ENCODE data around the gene ZNF784. TPM values are rescaled to one million over a fixed set of nuclear protein-coding genes. Genes with fewer than 3 reads are reported as not detected.

The ZNF784 gene
- total and polyA plus RNA-seq, 9 of the 15 experiments (the other 6 are each of a cell fraction or from before 2014, with no cell fraction given): 0.14 to 6.1 (median 2.1) TPM

DNA sequence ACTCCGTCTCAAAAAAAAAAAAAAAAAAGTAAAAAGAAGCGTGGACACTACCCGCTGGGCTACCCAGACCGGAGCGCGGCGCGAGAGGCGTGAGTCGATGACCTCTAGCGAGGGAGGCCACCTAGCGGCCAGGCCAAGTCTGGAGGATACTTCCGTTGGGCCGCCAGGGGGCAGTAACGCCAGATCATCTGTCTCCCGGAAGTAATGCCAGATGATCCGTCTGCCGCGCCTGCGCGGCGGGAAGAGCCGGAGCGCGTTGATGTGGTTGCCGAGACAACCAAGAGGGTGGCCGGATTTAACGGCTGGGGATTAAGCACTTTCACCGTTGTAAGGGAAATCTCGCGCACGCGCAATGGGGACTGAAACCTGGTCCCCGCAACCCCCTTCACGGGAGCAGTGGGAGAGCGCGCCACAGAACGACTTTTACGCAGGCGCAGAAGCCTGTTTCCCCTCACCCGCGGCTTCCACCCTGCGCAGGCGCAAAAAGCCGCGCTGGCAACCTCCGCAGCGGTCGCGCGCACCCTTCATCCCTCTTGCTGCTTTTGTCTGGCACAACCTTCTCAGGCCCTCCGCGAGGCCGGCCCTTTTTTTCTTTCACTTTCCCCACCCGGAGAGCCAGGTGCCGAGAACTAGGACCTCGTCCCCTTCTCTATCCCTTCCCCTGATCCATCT lies 29.4 kb upstream of the ZNF784 start (continued):
- TF ChIP-seq CCNT2 (IDR thresholded peaks at IDR 0.05; ENCODE audit: borderline replicate concordance, extremely low read depth, insufficient read length, low read depth, low read length) (peak; percentile 35), ZKSCAN8 (CRISPR knock-in tag; IDR thresholded peaks at IDR 0.05) (no peak), ZNF311 (CRISPR knock-in tag; IDR thresholded peaks at IDR 0.05) (no peak), HCFC1 (IDR thresholded peaks at IDR 0.05; ENCODE audit: low read depth, low read length) (peak; percentile 82), RAD21 (CRISPR knock-in tag; conservative IDR thresholded peaks at IDR 0.05 in 1 of 2, IDR thresholded peaks at IDR 0.05 in 1 of 2) (peak; percentile 59 to 75), HNRNPL (IDR thresholded peaks at IDR 0.05; ENCODE audit: low read depth, low read length) (no peak), SLC30A9 (CRISPR knock-in tag; IDR thresholded peaks at IDR 0.05) (no peak), PPARD (CRISPR knock-in tag; IDR thresholded peaks at IDR 0.05) (no peak), TCF7 (IDR thresholded peaks at IDR 0.05; ENCODE audit: borderline replicate concordance) (no peak; the same call in 1 of the 2 replicates), HNRNPUL1 (IDR thresholded peaks at IDR 0.05; ENCODE audit: low read length) (no peak), MEIS2 (IDR thresholded peaks at IDR 0.05; ENCODE audit: partially characterized antibody) (peak; percentile 92), SIRT6 (IDR thresholded peaks at IDR 0.05; ENCODE audit: low read depth, low read length) (no peak), ZKSCAN3 (CRISPR knock-in tag; IDR thresholded peaks at IDR 0.05) (no peak), SNIP1 (IDR thresholded peaks at IDR 0.05; ENCODE audit: low read depth) (no peak), RFX7 (CRISPR knock-in tag; IDR thresholded peaks at IDR 0.05) (no peak)
- TF ChIP-seq, protein P1, sequence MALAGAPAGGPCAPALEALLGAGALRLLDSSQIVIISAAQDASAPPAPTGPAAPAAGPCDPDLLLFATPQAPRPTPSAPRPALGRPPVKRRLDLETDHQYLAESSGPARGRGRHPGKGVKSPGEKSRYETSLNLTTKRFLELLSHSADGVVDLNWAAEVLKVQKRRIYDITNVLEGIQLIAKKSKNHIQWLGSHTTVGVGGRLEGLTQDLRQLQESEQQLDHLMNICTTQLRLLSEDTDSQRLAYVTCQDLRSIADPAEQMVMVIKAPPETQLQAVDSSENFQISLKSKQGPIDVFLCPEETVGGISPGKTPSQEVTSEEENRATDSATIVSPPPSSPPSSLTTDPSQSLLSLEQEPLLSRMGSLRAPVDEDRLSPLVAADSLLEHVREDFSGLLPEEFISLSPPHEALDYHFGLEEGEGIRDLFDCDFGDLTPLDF (CRISPR knock-in tag; IDR thresholded peaks at IDR 0.05): 0 out of 2 replicates have a peak, but pooled peaks have one; percentile 69
- TF ChIP-seq, protein P2, sequence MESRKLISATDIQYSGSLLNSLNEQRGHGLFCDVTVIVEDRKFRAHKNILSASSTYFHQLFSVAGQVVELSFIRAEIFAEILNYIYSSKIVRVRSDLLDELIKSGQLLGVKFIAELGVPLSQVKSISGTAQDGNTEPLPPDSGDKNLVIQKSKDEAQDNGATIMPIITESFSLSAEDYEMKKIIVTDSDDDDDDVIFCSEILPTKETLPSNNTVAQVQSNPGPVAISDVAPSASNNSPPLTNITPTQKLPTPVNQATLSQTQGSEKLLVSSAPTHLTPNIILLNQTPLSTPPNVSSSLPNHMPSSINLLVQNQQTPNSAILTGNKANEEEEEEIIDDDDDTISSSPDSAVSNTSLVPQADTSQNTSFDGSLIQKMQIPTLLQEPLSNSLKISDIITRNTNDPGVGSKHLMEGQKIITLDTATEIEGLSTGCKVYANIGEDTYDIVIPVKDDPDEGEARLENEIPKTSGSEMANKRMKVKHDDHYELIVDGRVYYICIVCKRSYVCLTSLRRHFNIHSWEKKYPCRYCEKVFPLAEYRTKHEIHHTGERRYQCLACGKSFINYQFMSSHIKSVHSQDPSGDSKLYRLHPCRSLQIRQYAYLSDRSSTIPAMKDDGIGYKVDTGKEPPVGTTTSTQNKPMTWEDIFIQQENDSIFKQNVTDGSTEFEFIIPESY (CRISPR knock-in tag; IDR thresholded peaks at IDR 0.05): peak; percentile 93
- TF ChIP-seq, protein P3, sequence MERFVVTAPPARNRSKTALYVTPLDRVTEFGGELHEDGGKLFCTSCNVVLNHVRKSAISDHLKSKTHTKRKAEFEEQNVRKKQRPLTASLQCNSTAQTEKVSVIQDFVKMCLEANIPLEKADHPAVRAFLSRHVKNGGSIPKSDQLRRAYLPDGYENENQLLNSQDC (CRISPR knock-in tag; IDR thresholded peaks at IDR 0.05): no peak
- TF ChIP-seq, protein P4, sequence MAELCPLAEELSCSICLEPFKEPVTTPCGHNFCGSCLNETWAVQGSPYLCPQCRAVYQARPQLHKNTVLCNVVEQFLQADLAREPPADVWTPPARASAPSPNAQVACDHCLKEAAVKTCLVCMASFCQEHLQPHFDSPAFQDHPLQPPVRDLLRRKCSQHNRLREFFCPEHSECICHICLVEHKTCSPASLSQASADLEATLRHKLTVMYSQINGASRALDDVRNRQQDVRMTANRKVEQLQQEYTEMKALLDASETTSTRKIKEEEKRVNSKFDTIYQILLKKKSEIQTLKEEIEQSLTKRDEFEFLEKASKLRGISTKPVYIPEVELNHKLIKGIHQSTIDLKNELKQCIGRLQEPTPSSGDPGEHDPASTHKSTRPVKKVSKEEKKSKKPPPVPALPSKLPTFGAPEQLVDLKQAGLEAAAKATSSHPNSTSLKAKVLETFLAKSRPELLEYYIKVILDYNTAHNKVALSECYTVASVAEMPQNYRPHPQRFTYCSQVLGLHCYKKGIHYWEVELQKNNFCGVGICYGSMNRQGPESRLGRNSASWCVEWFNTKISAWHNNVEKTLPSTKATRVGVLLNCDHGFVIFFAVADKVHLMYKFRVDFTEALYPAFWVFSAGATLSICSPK (IDR thresholded peaks at IDR 0.05; ENCODE audit: borderline replicate concordance): no peak
- TF ChIP-seq, protein P5, sequence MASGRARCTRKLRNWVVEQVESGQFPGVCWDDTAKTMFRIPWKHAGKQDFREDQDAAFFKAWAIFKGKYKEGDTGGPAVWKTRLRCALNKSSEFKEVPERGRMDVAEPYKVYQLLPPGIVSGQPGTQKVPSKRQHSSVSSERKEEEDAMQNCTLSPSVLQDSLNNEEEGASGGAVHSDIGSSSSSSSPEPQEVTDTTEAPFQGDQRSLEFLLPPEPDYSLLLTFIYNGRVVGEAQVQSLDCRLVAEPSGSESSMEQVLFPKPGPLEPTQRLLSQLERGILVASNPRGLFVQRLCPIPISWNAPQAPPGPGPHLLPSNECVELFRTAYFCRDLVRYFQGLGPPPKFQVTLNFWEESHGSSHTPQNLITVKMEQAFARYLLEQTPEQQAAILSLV (tag; IDR thresholded peaks at IDR 0.05): no peak
- TF ChIP-seq, protein P6, sequence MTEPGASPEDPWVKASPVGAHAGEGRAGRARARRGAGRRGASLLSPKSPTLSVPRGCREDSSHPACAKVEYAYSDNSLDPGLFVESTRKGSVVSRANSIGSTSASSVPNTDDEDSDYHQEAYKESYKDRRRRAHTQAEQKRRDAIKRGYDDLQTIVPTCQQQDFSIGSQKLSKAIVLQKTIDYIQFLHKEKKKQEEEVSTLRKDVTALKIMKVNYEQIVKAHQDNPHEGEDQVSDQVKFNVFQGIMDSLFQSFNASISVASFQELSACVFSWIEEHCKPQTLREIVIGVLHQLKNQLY (CRISPR knock-in tag; conservative IDR thresholded peaks at IDR 0.05): no peak

Measured in K562 (cell line).